ENCODE data around the gene ACAP3.

Gene ACAP3

DNA sequence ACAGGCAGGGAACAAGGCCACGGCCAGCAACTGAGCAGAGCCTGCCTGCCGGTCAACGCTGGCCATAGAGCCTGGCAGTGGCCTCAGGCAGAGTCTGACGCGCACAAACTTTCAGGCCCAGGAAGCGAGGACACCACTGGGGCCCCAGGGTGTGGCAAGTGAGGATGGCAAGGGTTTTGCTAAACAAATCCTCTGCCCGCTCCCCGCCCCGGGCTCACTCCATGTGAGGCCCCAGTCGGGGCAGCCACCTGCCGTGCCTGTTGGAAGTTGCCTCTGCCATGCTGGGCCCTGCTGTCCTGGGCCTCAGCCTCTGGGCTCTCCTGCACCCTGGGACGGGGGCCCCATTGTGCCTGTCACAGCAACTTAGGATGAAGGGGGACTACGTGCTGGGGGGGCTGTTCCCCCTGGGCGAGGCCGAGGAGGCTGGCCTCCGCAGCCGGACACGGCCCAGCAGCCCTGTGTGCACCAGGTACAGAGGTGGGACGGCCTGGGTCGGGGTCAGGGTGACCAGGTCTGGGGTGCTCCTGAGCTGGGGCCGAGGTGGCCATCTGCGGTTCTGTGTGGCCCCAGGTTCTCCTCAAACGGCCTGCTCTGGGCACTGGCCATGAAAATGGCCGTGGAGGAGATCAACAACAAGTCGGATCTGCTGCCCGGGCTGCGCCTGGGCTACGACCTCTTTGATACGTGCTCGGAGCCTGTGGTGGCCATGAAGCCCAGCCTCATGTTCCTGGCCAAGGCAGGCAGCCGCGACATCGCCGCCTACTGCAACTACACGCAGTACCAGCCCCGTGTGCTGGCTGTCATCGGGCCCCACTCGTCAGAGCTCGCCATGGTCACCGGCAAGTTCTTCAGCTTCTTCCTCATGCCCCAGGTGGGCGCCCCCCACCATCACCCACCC lies 23.6 kb upstream of the ACAP3 start, which contains the start of gene TAS1R3:
Gene TAS1R3, plus strand, starts transcription at position 213 of the 898 bp plus-strand sequence. Its CDS starts 66 bp downstream, at position 279.
- no peak for DNase-seq (ENCODE audit: insufficient read length, low spot score)
- FAIRE-seq: no peak
- TF ChIP-seq POLR2A (IDR thresholded peaks at IDR 0.05; ENCODE audit: low read depth, low read length): 0 out of 2 replicates have a peak, but pooled peaks have one; percentile 19
- TF ChIP-seq POLR2AphosphoS5 (IDR thresholded peaks at IDR 0.05; ENCODE audit: low read depth, low read length): no peak

DNA sequence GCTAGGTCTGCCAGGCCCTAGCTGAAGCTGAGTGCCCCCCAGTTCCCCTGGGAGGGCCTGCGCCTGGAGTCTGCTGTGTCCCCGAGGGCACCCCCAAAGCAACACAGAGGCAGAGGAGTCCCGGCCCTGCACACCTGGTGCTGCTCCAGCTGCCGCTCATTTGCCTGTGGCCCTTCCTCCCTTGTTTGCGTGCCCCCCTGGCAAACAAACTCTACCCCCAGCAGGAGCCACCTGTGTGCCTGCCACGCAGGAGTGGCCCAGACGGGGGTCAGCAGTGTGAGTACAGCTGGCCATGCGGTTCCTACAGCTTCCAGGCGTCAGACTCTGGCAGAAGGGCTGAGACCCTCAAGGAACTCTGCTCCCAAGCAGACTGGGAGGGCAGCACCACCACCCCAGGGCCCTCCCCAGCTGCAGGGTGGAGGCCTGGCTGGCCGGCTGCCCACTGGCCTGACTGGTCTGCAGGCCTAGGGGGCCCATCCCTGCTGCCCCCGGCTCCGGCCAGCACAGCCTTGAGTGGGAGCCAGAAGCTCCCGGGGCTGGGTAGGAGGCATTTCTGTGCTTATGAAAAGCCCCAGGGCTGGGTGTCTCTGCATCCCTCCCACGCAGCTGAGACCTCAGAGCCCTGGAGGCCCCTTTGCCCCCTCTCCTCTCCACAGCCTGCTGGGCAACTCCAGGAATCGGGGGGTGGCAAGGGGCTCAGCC lies 22.8 kb upstream of the ACAP3 start:
- TF ChIP-seq TAF1 (IDR thresholded peaks at IDR 0.05; ENCODE audit: low read depth, low read length): no peak
- no peak for TF ChIP-seq PAX5 (IDR thresholded peaks at IDR 0.05; ENCODE audit: insufficient read depth, low read length, severe bottlenecking)
- TF ChIP-seq POLR2A (IDR thresholded peaks at IDR 0.05; ENCODE audit: low read depth, low read length): no peak
- no peak for TF ChIP-seq SPI1 (IDR thresholded peaks at IDR 0.05; ENCODE audit: low read depth, low read length)
- TF ChIP-seq POU2F2 (IDR thresholded peaks at IDR 0.05; ENCODE audit: low read depth, low read length): no peak
- TF ChIP-seq POLR2AphosphoS5 (IDR thresholded peaks at IDR 0.05; ENCODE audit: low read depth, low read length): no peak
- DNase-seq (ENCODE audit: insufficient read length, low spot score): no peak
- no peak for FAIRE-seq

DNA sequence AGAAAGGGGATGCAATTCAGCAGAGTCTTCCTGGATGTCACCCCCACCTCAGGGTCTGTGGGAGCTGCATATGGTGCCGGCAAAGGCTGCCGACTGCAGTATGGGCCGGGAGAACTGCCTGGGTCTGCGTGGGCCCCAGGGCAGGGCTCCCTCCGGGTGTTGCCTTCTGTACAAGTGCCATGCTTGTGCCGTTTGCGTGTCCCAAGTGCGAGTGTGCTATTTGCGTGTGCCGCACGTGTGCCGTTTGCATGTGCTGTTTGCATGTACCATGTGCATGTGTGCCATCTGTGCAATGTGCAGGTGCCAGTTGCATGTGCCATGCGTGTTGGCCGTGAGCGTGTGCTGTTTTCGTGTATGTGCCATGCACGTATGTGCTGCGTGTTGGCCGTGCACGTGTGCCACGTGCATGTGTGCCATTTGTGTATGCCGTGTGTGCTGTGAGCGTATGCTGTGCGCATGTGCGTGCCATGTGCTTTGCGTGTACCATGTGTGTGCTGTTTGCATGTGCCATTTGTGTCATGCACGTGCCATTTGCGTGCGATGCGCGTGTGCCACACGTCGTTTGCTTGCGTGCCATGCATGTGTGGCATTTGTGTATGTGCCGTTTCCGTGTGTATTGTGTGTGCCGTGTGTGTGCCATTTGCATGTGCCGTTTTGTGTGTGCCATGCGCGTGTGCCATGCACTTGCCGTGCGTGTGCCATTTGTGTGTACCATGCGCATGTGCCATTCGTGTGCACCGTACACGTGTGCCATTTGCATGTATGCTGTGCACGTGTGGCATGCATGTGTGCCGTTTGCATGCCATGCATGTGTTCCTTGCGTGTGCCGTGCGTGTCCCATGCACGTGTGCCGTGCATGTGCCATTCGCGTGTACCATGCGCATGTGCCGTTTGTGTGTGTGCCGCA lies 21.8 kb upstream of the ACAP3 start:
- FAIRE-seq (peak; percentile 94), DNase-seq (ENCODE audit: insufficient read length, low spot score) (no peak)
- peak; percentile 47; the same call in 1 of the 2 replicates for TF ChIP-seq POLR2AphosphoS5 (IDR thresholded peaks at IDR 0.05; ENCODE audit: low read depth, low read length)
- no peak for TF ChIP-seq PAX5 (IDR thresholded peaks at IDR 0.05; ENCODE audit: insufficient read depth, low read length, severe bottlenecking)
- TF ChIP-seq POLR2A (IDR thresholded peaks at IDR 0.05; ENCODE audit: low read depth, low read length): peak; percentile 75

DNA sequence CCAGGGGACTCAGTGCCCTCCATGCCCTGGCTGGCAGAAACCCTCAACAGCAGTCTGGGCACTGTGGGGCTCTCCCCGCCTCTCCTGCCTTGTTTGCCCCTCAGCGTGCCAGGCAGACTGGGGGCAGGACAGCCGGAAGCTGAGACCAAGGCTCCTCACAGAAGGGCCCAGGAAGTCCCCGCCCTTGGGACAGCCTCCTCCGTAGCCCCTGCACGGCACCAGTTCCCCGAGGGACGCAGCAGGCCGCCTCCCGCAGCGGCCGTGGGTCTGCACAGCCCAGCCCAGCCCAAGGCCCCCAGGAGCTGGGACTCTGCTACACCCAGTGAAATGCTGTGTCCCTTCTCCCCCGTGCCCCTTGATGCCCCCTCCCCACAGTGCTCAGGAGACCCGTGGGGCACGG lies 20.5 kb upstream of the ACAP3 start:
- no peak for FAIRE-seq
- TF ChIP-seq PAX5 (IDR thresholded peaks at IDR 0.05; ENCODE audit: insufficient read depth, low read length, severe bottlenecking) (no peak), POLR2AphosphoS5 (IDR thresholded peaks at IDR 0.05; ENCODE audit: low read depth, low read length) (no peak), POU2F2 (IDR thresholded peaks at IDR 0.05; ENCODE audit: low read depth, low read length) (no peak), SPI1 (IDR thresholded peaks at IDR 0.05; ENCODE audit: low read depth, low read length) (no peak), POLR2A (IDR thresholded peaks at IDR 0.05; ENCODE audit: low read depth, low read length) (no peak), TAF1 (IDR thresholded peaks at IDR 0.05; ENCODE audit: low read depth, low read length) (no peak)
- no peak for DNase-seq (ENCODE audit: insufficient read length, low spot score)

DNA sequence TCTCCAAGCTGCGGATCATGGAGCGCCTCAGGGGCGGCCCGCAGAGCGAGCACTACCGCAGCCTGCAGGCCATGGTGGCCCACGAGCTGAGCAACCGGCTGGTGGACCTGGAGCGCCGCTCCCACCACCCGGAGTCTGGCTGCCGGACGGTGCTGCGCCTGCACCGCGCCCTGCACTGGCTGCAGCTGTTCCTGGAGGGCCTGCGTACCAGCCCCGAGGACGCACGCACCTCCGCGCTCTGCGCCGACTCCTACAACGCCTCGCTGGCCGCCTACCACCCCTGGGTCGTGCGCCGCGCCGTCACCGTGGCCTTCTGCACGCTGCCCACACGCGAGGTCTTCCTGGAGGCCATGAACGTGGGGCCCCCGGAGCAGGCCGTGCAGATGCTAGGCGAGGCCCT lies 19.6 kb upstream of the ACAP3 start:
- no peak for FAIRE-seq
- no peak for TF ChIP-seq TAF1 (IDR thresholded peaks at IDR 0.05; ENCODE audit: low read depth, low read length)
- TF ChIP-seq POLR2AphosphoS5 (IDR thresholded peaks at IDR 0.05; ENCODE audit: low read depth, low read length): no peak
- TF ChIP-seq SPI1 (IDR thresholded peaks at IDR 0.05; ENCODE audit: low read depth, low read length): no peak
- no peak for TF ChIP-seq POLR2A (IDR thresholded peaks at IDR 0.05; ENCODE audit: low read depth, low read length)
- TF ChIP-seq POU2F2 (IDR thresholded peaks at IDR 0.05; ENCODE audit: low read depth, low read length): no peak
- no peak for TF ChIP-seq PAX5 (IDR thresholded peaks at IDR 0.05; ENCODE audit: insufficient read depth, low read length, severe bottlenecking)
- DNase-seq (ENCODE audit: insufficient read length, low spot score): no peak

DNA sequence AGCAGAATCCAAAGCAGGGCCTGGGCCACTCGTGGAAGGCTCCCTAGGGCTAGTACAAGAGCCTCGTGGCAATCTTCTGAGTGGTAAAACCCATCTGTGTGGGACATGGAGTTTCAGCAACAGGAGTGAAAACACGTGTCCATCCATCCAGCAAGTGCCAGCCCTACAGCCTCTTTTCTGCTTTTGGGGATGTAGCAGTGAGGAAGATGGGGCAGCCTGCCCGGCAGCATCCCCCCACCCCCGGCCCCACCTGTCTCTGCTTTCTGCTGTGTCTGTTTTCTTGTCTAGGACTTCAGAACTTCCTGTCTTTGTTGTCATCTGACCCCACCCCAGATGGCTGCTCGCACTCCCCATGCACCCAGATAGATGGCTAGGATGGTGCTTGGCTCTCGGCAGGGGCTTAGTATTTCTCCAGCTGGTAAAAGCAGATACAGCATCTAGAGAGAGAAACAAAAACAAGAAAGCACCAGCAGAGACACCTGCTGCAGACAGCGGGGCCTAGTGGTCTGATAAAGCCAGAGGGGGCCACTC lies 18.4 kb upstream of the ACAP3 start:
- DNase-seq (ENCODE audit: insufficient read length, low spot score): no peak
- FAIRE-seq: no peak
- TF ChIP-seq SPI1 (IDR thresholded peaks at IDR 0.05; ENCODE audit: low read depth, low read length) (no peak), POU2F2 (IDR thresholded peaks at IDR 0.05; ENCODE audit: low read depth, low read length) (no peak), POLR2AphosphoS5 (IDR thresholded peaks at IDR 0.05; ENCODE audit: low read depth, low read length) (no peak), TAF1 (IDR thresholded peaks at IDR 0.05; ENCODE audit: low read depth, low read length) (no peak), PAX5 (IDR thresholded peaks at IDR 0.05; ENCODE audit: insufficient read depth, low read length, severe bottlenecking) (no peak), POLR2A (IDR thresholded peaks at IDR 0.05; ENCODE audit: low read depth, low read length) (no peak)

DNA sequence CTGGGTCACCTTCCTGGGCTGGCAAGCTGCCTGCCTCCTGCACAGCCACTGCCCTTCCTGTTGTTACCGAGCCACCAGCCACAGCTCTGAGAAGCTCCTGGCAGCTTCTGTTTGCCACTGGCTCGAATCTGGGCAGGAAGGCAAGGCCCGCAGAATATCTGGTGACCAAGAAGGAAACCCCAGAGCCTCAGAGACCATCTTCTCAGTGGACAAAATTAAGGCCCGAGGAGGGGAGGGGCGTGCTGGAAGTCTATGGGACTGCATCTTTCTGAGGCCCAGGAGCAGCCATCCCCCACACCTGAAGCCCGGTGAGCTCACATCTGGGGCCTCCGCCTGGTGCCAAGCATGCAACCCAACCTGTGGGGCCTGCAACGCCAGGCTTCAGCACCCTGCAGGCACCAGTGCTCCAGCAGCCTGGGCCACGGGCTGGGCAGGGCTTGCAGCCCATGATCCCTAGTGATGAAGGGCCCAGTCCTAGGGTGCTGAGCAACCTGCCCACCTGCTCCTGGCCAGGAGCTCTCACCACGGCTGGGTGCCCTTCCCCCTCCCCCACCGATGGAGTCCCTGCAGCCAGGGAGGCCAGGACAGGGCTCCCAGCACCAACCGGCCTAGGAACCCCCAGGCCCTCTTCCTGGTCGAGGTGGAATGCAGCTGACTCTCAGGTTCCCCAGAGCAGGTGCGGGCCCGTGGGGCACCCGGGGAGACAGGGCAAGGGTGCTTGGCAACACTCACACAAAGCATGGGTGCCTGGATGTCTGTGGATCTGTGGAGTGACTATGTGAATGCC lies 17.8 kb upstream of the ACAP3 start:
- FAIRE-seq (peak; percentile 52), DNase-seq (ENCODE audit: insufficient read length, low spot score) (no peak)
- TF ChIP-seq POU2F2 (IDR thresholded peaks at IDR 0.05; ENCODE audit: low read depth, low read length) (no peak), TAF1 (IDR thresholded peaks at IDR 0.05; ENCODE audit: low read depth, low read length) (no peak), POLR2AphosphoS5 (IDR thresholded peaks at IDR 0.05; ENCODE audit: low read depth, low read length) (no peak), SPI1 (IDR thresholded peaks at IDR 0.05; ENCODE audit: low read depth, low read length) (no peak), POLR2A (IDR thresholded peaks at IDR 0.05; ENCODE audit: low read depth, low read length) (no peak), PAX5 (IDR thresholded peaks at IDR 0.05; ENCODE audit: insufficient read depth, low read length, severe bottlenecking) (no peak)
